GM19397 (cell line): ENCODE results near the gene LRRC7.

Experiments used
- ATAC-seq: cut with Tn5 transposase; IDR thresholded peaks from one replicate; pipeline ENCODE4 v1.9.1; 2021; ENCODE audit warnings: mild to moderate bottlenecking, moderate library complexity; ENCODE audit not compliant: unreplicated experiment

LRRC7 gene

GRCh38 chr1:69765951-69766350 lies 198.2 kb downstream of the LRRC7 start:
- ATAC-seq, result no peak

DNA sequence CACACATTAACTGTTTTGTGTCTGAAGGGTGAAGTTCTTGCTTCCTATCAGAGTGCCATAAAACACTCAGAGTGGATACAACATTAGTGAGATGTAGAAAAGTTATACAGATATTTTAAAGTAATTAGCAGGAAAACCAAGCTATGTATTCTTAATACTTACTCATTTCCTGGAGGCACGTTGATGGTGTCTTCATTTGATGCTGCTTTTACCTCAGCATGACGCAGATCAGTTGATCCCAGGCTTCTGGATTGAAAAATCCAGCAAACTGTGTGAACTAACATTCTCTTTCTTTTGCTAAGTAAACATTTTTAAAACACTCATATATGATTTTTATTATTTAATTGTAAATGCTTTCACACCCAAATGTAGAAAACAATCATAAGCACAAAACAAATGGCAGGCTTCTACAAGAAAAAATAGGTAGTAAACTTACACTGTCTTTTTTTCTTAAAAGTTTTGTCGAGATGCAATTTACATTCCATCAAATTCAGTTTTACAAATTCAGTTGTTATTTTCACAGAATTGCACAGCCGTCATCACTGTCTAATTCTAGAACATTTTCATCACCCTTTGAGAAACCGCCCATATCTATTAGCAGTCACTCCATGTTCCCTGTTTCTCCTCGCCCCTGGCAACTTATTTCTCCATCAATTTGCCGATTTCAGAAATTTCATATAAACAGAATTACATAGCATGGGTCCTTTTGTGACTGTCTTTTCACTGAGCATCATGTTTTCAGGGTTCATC lies 198.9 kb downstream of the LRRC7 start:
- ATAC-seq, result no peak

DNA sequence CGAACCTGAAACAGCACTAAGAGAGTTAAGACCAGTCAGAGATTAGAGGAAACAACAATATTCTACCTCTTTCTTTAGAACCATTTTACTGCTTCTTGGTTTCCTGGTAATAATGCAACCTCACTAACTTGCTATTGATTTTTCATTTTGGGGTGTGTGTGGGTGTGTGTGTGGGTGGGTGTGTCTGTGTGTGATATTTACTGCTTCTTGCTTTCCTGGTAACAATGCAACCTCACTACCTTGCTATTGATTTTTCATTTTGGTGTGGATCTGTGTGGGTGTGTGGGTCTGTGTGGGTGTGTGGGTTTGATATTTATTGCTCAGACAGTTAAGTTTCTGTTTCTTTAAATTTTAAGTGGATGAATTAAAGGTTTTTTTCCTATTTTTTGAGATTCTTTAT lies 208.8 kb downstream of the LRRC7 start:
- ATAC-seq, result no peak

- ATAC-seq, result no peak
Measured at GRCh38 chr1:69777423-69777822, 209.7 kb downstream of the LRRC7 start.

GRCh38 chr1:69777971-69778370 lies 210.2 kb downstream of the LRRC7 start:
- no peak for ATAC-seq

DNA sequence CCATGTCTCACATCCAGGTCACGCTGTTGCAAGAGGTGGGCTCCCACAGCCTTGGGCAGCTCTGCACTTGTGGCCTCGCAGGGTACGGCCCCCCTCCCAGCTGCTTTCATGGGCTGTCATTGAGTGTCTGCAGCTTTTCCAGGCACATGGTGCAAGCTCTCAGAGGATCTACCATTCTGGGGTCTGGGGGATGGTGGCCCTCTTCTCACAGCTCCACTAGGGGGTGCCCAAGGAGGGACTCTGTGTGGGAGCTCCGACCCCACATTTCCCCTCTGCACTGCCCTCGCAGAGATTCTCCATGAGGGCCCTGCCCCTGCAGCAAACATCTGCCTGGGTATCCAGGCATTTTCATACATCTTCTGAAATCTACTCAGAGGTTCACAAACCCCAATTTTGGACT lies 219.4 kb downstream of the LRRC7 start:
- ATAC-seq, result no peak

GRCh38 chr1:69791311-69791710 lies 223.6 kb downstream of the LRRC7 start:
- no peak for ATAC-seq

- no peak for ATAC-seq
Measured at GRCh38 chr1:69794831-69795230, 227.1 kb downstream of the LRRC7 start.

- ATAC-seq, result no peak
Measured at GRCh38 chr1:69814926-69815325, 247.2 kb downstream of the LRRC7 start.

DNA sequence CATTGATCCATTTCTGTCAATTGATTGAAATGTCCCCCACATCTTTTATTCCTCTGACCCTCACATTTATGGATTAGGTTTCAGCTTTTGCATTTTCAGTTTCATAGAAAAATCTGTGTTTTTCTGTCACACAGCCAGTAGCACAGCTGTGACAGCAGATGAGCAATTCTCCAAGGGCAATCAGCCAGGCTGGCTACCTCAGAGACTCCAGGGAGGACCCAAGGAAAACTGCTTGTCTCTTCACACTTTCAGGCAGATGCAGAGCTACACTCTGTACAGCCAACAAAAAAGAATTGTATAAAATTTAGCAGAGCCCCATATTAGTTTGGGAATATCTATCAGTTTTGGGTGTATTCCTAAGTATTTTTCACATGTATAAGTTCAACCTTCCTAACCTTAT lies 257.2 kb downstream of the LRRC7 start:
- ATAC-seq, result no peak

DNA sequence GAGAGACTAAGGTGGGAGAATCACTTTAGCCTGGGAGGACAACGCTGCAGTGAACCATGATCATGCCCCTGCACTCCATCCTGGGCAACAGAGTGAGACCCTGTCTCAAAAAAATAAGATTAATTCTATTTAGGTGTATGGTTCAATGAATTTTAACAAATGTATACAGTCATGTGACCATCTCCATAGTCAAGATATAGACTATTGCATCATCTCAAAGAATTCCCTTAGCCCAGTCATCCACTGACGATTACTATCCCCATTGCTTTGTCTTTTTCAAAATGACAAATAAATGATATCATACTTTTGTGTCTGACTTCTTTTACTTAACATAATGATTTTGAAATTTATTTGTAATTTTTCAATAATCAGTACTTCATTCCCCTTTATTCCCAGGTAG lies 260.0 kb downstream of the LRRC7 start:
- no peak for ATAC-seq

- no peak for ATAC-seq
Measured at GRCh38 chr1:69833536-69833935, 265.8 kb downstream of the LRRC7 start.

DNA sequence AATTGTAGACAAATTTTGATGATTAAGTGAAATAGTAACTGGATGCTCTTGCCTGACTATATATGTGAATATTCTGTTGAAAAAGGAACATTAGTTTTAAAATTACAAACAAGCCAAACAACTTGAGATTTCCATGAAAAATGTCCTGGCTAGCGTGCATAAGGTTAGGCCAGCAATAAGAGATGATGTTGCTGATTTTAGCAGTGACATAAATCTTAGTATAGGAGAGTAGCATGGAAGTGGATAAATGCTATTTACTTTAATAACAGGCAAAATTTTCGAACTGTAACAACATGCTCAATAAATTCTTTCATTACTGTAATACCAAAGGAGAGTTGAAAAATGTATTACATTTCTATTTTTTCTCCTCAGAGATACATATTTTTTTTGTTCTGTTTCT lies 266.6 kb downstream of the LRRC7 start:
- no peak for ATAC-seq

DNA sequence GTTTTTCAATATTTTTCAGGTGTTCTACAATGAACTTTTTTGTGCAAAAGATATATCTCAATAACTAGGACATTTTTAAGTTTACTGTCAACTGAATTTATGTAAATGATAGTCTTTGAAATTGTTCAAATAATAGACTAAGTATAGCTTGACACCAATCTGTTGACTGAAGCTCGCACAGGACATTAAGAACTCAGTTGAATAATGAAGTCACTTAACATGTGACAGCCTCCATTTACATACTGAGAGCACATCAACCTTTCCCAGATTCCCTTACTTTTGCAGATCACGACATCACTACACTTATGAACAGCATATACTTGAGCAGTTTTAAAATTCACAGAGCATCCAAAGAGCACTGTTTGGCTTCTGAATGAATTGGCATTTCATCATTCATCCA lies 268.2 kb downstream of the LRRC7 start:
- no peak for ATAC-seq

DNA sequence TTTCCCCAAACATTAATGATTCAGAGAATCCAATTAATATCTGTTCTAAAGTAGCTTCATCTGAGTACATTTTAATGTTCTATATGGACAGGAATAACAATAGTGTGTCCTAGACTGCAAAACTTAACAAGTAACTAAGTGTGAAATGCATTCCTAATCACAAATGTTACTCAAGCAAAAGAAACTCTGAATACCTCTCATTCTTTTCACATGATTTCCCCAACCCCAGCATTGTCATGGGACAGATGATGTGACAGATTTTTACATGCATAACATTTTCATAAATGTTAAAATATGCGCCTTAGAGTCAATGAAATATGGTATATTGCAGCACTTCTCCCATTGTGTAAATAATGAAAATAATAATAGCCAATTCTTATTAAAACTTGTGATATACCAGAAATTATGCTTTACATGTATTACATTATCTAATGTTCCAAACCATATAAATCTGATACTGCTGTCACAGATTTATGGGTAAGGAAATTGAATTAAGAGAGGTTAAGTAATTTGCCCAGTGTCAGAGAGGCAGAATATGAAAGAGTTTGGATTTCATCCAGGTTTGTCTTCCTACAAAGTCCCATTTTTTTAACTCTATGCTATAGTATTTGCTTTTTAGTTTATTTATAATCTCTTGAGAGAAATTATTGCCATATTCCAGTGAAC lies 269.4 kb downstream of the LRRC7 start:
- ATAC-seq, result no peak

GRCh38 chr1:69842326-69842725 lies 274.6 kb downstream of the LRRC7 start:
- ATAC-seq, result no peak

- no peak for ATAC-seq
Measured at GRCh38 chr1:69845655-69846054, 277.9 kb downstream of the LRRC7 start.

DNA sequence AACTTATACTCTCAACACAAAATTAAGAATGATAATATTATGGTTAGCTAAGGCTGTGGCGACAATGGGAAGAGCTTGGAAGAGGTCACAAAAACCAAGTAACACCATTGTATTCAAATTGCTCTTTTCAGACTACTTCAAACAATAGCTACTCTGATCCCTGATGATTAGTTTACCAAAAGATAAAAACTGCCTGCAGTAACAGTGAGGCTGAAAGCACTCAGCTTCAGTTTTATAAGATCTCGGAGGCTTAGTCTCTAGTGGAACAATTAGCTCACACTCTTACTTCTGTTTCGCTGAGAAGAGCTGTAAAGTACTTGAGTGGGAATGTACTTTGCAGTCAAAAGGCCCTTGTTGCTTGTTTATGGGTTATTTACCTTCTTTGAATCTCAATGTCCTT lies 278.5 kb downstream of the LRRC7 start:
- no peak for ATAC-seq

GRCh38 chr1:69847670-69848069 lies 279.9 kb downstream of the LRRC7 start:
- ATAC-seq, result no peak

GRCh38 chr1:69852151-69852550 lies 284.4 kb downstream of the LRRC7 start:
- ATAC-seq, result no peak

GRCh38 chr1:69852706-69853105 lies 285.0 kb downstream of the LRRC7 start:
- no peak for ATAC-seq

- ATAC-seq, result no peak
Measured at GRCh38 chr1:69858534-69858933, 290.8 kb downstream of the LRRC7 start.

DNA sequence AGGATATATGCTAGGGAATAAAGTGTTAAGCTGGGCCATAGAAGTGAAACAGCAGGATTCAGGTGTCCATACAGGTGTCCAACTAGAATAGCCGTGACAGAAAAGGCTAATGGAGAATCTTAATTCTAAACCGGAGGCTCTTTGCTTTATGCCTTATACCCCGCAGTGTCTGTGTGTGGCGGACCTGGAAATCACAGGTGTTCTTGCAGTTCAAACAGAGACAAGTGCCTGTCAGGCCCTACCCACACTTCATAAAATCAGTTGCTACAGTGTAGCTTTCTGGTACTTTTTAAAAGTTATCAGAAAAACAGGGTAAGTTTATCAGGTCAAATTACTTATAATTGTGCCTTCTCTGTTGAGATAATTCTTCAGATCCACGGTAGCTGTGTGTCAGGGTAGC lies 293.9 kb downstream of the LRRC7 start:
- no peak for ATAC-seq
